ENCODE results near the gene PRELID3B.

Gene PRELID3B

DNA sequence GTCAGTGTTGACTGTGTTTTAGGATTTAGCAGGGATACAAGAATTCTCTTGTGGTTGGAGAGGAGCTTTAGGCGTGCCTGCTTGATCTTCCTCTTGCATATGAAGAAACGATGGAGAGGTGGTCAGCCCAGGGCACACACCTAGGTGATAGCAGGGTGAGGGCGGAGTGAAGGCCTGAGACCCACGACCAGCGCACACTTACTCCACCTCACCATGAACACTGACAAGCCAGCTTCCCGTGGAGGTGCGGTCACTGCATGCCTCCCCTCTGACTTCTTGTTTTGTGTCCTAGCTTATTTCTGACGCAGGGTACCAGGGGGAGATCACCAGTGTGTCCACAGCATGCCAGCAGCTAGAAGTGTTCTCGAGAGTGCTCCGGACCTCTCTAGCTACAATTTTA lies 53.4 kb downstream of the PRELID3B start:
- Histone ChIP-seq H3K27ac (no peak overlapping the region), H3K4me3 (no peak overlapping the region)
- DNase-seq (ENCODE audit: low spot score), result peak; percentile 24
- TF ChIP-seq, protein P1, sequence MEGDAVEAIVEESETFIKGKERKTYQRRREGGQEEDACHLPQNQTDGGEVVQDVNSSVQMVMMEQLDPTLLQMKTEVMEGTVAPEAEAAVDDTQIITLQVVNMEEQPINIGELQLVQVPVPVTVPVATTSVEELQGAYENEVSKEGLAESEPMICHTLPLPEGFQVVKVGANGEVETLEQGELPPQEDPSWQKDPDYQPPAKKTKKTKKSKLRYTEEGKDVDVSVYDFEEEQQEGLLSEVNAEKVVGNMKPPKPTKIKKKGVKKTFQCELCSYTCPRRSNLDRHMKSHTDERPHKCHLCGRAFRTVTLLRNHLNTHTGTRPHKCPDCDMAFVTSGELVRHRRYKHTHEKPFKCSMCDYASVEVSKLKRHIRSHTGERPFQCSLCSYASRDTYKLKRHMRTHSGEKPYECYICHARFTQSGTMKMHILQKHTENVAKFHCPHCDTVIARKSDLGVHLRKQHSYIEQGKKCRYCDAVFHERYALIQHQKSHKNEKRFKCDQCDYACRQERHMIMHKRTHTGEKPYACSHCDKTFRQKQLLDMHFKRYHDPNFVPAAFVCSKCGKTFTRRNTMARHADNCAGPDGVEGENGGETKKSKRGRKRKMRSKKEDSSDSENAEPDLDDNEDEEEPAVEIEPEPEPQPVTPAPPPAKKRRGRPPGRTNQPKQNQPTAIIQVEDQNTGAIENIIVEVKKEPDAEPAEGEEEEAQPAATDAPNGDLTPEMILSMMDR (IDR thresholded peaks at IDR 0.05), result no peak

DNA sequence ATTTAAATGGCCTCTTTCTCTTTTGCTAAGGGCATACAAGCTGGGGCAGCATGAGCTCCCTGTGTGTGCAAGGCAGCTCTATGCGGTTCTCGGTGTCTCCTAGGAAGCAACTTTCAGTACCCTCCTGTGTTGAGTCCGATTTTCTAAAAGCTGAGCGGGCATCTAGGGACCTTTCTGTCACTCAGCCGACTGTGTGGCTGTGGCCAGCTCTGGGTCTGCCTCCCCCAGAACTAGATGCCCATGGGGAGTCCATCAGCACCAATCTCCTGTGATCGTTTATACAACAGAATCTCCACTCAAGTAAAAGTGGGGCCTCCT lies 54.1 kb downstream of the PRELID3B start:
- peak; percentile 12 for DNase-seq (ENCODE audit: low spot score)
- no peak overlapping the region for H3K4me3 ChIP-seq
- H3K27ac ChIP-seq, result no peak overlapping the region
- TF ChIP-seq, protein P1 (IDR thresholded peaks at IDR 0.05), result no peak

DNA sequence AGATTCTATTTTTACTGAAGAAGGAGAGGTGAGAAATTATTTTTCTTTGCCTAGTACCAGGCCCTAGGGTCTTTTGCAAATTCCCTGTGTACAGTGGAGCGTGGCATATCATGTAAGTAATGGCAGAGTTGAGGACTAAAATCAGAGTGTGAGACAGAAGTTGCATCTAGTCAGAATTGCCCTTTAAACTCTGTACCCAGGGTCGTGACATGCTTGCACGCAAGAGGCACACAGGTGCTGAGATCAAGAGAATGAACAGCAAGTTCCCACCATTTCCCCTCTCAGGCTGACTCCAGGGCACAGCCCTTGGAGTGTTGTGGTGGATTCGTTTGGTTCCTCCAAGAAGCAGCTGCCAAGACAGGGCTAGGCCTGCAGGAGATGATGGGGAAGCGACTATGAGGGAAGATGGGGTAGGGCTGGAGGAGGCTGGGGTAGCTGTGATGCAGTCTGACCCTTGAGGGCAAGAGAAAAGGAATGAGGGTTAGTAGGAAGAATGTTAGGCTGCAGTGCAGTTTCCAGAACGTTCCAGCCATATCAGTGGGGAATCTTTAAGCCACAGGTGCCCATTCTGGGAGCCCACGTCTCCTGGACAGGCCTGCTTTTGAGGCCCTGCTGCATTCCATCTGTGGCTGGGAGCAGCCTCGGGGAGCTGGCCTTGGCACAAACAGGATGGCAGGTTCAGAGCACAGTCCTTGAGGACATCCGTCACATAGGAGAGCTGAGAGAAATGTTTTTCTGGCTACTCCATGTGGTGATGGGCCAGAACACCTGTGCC lies 54.6 kb downstream of the PRELID3B start:
- Histone ChIP-seq H3K27ac (no peak overlapping the region), H3K4me3 (no peak overlapping the region)
- TF ChIP-seq, protein P1 (IDR thresholded peaks at IDR 0.05), result no peak
- DNase-seq (ENCODE audit: low spot score), result peak; percentile 35

DNA sequence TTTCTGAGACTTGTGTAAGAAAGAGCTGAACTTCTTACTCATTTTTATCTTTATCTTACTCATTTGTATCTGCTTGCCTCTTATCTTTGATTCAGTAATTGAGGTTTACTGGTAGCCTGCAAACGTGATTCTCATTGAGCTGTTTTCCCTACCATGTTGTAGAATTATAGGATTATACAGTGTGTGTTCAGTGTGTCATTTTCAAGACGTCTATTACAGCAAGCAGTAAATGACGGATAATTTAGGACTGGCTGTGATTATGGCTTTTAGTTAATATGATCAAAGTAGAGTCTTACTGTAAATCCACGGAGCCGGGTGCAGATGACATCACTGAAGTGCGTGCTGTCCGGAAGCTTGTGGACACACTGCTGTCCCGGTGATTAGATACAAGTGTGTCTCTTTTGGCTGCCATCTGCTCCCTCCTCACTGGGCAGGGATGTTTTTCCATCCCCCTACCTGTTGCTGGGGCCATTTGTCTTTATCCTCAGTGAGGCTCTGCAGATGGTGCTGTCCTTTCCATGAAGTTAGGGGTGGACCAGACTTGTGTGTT lies 55.5 kb downstream of the PRELID3B start:
- peak; percentile 8 for DNase-seq (ENCODE audit: low spot score)
- TF ChIP-seq, protein P1 (IDR thresholded peaks at IDR 0.05), result no peak
- H3K27ac ChIP-seq, result no peak overlapping the region
- no peak overlapping the region for H3K4me3 ChIP-seq

DNA sequence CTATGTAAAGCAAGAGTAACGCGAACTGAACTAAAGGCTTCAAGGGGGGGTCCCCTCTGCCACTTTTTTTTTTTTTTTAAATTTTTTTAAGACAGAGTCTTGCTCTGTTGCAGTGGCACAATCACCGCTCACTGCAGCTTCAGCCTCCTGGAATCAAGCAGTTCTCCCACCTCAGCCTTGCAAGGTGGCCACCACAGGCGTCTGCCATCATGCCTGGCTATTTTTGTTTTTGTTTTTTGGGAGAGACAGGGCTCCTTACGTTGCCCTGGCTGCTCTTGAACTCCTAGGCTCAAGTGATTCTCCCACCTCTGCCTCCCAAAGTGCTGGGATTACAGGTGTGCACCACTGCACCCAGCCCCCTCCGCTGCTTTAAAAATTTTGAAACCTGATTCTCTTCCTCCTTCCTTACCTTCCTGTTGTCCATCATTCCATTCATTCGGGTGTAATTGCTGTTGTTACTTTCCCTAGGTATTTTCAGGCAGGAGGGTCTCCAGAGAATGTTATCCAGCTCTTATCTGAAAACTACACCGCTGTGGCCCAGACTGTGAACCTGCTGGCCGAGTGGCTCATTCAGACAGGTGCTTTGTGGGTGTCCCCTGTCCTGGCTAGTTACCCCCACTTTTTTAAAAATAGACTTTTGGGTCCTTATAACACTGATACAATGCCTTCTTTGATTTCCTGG lies 56.2 kb downstream of the PRELID3B start:
- DNase-seq (ENCODE audit: low spot score), result peak; percentile 17
- H3K27ac ChIP-seq, result no peak overlapping the region
- TF ChIP-seq, protein P1 (IDR thresholded peaks at IDR 0.05), result no peak

DNA sequence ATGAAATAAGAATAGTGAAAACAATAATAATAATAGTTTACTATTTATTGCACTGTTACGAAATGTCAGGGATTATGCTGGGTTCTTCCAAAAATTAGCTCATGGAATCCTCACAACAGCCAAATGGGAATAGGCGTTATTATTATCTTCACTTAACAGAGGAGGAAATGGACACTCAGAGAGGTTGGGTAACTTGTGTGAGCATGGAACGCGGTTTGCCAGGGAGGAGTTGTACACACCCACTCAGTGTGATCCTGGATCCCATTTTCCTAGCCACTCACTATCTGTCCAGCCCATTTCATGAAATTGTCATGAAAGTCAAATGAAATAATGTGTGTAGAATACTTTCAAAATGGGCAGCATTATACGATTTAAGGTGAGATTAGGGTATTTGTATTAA lies 56.9 kb downstream of the PRELID3B start:
- DNase-seq (ENCODE audit: low spot score), result peak; percentile 17
- Histone ChIP-seq H3K27ac (no peak overlapping the region), H3K4me3 (no peak overlapping the region)
- TF ChIP-seq, protein P1 (IDR thresholded peaks at IDR 0.05), result no peak

More for the DNA sequence above, 56.2 kb downstream of the PRELID3B start:
- no peak overlapping the region for H3K4me3 ChIP-seq

All from coronary artery (tissue), 2 donors.